D721Med (cell line): Measurements from ENCODE around the gene DEPDC7.
"Not testable (repeated sequence)": the region's sequence is repeated elsewhere in the genome, so short reads cannot be mapped to it uniquely, and the experiment has no call there.

Source experiments
- DNase-seq: peaks from one replicate; pipeline ENCODE4 v3.0.0; 2011; ENCODE audit warnings: low spot score; ENCODE audit not compliant: insufficient read length
- FAIRE-seq: peaks from 2 replicates; lab custom pipeline; 2011; peaks lifted over from hg19 to GRCh38; lab: Jason Lieb, UNC
- CTCF ChIP-seq: IDR thresholded peaks from 2 replicates; pipeline ENCODE4 v1.5.1; 2012; ENCODE audit warnings: mild to moderate bottlenecking, control low read depth; ENCODE audit not compliant: insufficient read depth; ENCODE audit errors: missing control alignments

Gene DEPDC7

GRCh38 chr11:33044285-33044756, 28.6 kb downstream of the DEPDC7 start:
- no peak for TF ChIP-seq CTCF
- DNase-seq = no peak
- FAIRE-seq = no peak

GRCh38 chr11:33045551-33046255, 30.0 kb downstream of the DEPDC7 start:
- DNase-seq = no peak
- no peak for TF ChIP-seq CTCF
- no peak for FAIRE-seq

GRCh38 chr11:33048701-33049100, 33.0 kb downstream of the DEPDC7 start:
- not testable (repeated sequence) for FAIRE-seq, DNase-seq

- DNase-seq, FAIRE-seq: not testable (repeated sequence)
These were observed 34.1 kb downstream of the DEPDC7 start for GRCh38 chr11:33049565-33050408.

- no peak for TF ChIP-seq CTCF
- FAIRE-seq = no peak
These were observed 36.6 kb downstream of the DEPDC7 start for GRCh38 chr11:33052231-33052630.

GRCh38 chr11:33055375-33055774, 39.7 kb downstream of the DEPDC7 start:
- FAIRE-seq = peak; percentile 67
- TF ChIP-seq CTCF = no peak
- no peak for DNase-seq

More at GRCh38 chr11:33052231-33052630, 36.6 kb downstream of the DEPDC7 start:
- DNase-seq = no peak

- no peak for FAIRE-seq
- no peak for DNase-seq
- TF ChIP-seq CTCF = no peak
These were observed 41.6 kb downstream of the DEPDC7 start for GRCh38 chr11:33057284-33057683.

- TF ChIP-seq CTCF = no peak
These were observed 43.8 kb downstream of the DEPDC7 start for GRCh38 chr11:33059331-33060007.

More at GRCh38 chr11:33059331-33060007, 43.8 kb downstream of the DEPDC7 start:
- FAIRE-seq (no peak), DNase-seq (no peak)
